Measurements from ENCODE around the gene MRPL2. TPM values are rescaled to one million over a fixed set of nuclear protein-coding genes. Genes with fewer than 3 reads are reported as not detected.

Gene MRPL2
- total RNA-seq, 2 donors from 2014 or later, result 19.1 to 52.3 TPM

GRCh38 chr6:43093436-43094289 is 34.4 kb upstream of the MRPL2 start:
- Histone ChIP-seq H3K9me3 (no peaks in the 10 kb centered on the region), H3K27ac (peak overlapping the region; percentile 43 to 61), H3K4me3 (peak overlapping the region; percentile 10 to 25), H3K27me3 (replicated peaks; ENCODE audit: insufficient read depth) (no peaks in the 10 kb centered on the region), H3K36me3 (no peaks in the 10 kb centered on the region), H3K4me1 (replicated peaks) (peaks cover 39% of the 10 kb centered on the region)
- DNase-seq (ENCODE audit: low spot score), result no peak
- intact Hi-C loops (cut with DNase I), result no loop called here
- peak; percentile 53 for TF ChIP-seq POLR2AphosphoS5 (IDR thresholded peaks at IDR 0.05)
- TF ChIP-seq CTCF (IDR thresholded peaks at IDR 0.05), result no peak
- 25% methylated on average over 9 of the region's 9 CpGs for WGBS

GRCh38 chr6:43092635-43093034 is 33.4 kb upstream of the MRPL2 start:
- DNase-seq (ENCODE audit: low spot score), result no peak
- intact Hi-C loops (cut with DNase I), result no loop called here
- Histone ChIP-seq H3K4me1 (replicated peaks) (peaks cover 40% of the 10 kb centered on the region), H3K27me3 (replicated peaks; ENCODE audit: insufficient read depth) (no peaks in the 10 kb centered on the region), H3K36me3 (no peaks in the 10 kb centered on the region), H3K4me3 (no peak overlapping the region), H3K9me3 (no peaks in the 10 kb centered on the region), H3K27ac (peak overlapping the region in 1 of 2 donors; percentile 61)
- TF ChIP-seq POLR2A (IDR thresholded peaks at IDR 0.05) (no peak), CTCF (IDR thresholded peaks at IDR 0.05) (no peak), POLR2AphosphoS5 (IDR thresholded peaks at IDR 0.05) (no peak)

- H3K27ac ChIP-seq, result peak overlapping the region; percentile 79 to 80
- no peak for DNase-seq (ENCODE audit: low spot score)
- WGBS, result 83% methylated on average over 10 of the region's 10 CpGs
- TF ChIP-seq POLR2A (IDR thresholded peaks at IDR 0.05), result no peak
- TF ChIP-seq POLR2AphosphoS5 (IDR thresholded peaks at IDR 0.05), result no peak
- no peak for TF ChIP-seq CTCF (IDR thresholded peaks at IDR 0.05)
- no peaks in the 10 kb centered on the region for H3K9me3 ChIP-seq
- no peaks in the 10 kb centered on the region for H3K36me3 ChIP-seq
- peaks cover 34% of the 10 kb centered on the region for H3K4me1 ChIP-seq (replicated peaks)
- intact Hi-C loops (cut with DNase I), result no loop called here
- no peaks in the 10 kb centered on the region for H3K27me3 ChIP-seq (replicated peaks; ENCODE audit: insufficient read depth)
- H3K4me3 ChIP-seq, result no peak overlapping the region
Measured at GRCh38 chr6:43091436-43091991, 32.3 kb upstream of the MRPL2 start.

- Histone ChIP-seq H3K27me3 (replicated peaks; ENCODE audit: insufficient read depth) (no peaks in the 10 kb centered on the region), H3K4me1 (replicated peaks) (peaks cover 32% of the 10 kb centered on the region), H3K4me3 (no peak overlapping the region), H3K36me3 (no peaks in the 10 kb centered on the region), H3K9me3 (no peaks in the 10 kb centered on the region), H3K27ac (peak overlapping the region; percentile 79 to 80)
- intact Hi-C loops (cut with DNase I), result no loop called here
- DNase-seq (ENCODE audit: low spot score), result no peak
- 39% methylated on average over 5 of the region's 5 CpGs for WGBS
- TF ChIP-seq POLR2A (IDR thresholded peaks at IDR 0.05), result no peak
- TF ChIP-seq CTCF (IDR thresholded peaks at IDR 0.05), result no peak
- TF ChIP-seq POLR2AphosphoS5 (IDR thresholded peaks at IDR 0.05), result no peak
Measured at GRCh38 chr6:43091020-43091419, 31.8 kb upstream of the MRPL2 start.

GRCh38 chr6:43090559-43090956 is 31.3 kb upstream of the MRPL2 start:
- no peaks in the 10 kb centered on the region for H3K36me3 ChIP-seq
- H3K9me3 ChIP-seq, result no peaks in the 10 kb centered on the region
- TF ChIP-seq CTCF (IDR thresholded peaks at IDR 0.05) (no peak), POLR2AphosphoS5 (IDR thresholded peaks at IDR 0.05) (peak; percentile 89), POLR2A (IDR thresholded peaks at IDR 0.05) (no peak)
- no peak overlapping the region for H3K4me3 ChIP-seq
- no peaks in the 10 kb centered on the region for H3K27me3 ChIP-seq (replicated peaks; ENCODE audit: insufficient read depth)
- intact Hi-C loops (cut with DNase I), result no loop called here
- peak overlapping the region; percentile 79 to 80 for H3K27ac ChIP-seq
- WGBS, result 8% methylated on average over 2 of the region's 2 CpGs
- H3K4me1 ChIP-seq (replicated peaks), result peaks cover 32% of the 10 kb centered on the region
- peak; percentile 79 for DNase-seq (ENCODE audit: low spot score)

Data from prostate gland (tissue), 2 donors.